Measurements from ENCODE around the gene MAVS. TPM values are rescaled to one million over a fixed set of nuclear protein-coding genes. Genes with fewer than 3 reads are reported as not detected.
A peak's percentile ranks its signal among the peaks of the same experiment; 100 is the strongest.

MAVS gene
- total and polyA plus RNA-seq, 2 donors (not counting 1 experiment from before 2014, with no cell fraction given): 14.4 to 15.9 TPM

DNA sequence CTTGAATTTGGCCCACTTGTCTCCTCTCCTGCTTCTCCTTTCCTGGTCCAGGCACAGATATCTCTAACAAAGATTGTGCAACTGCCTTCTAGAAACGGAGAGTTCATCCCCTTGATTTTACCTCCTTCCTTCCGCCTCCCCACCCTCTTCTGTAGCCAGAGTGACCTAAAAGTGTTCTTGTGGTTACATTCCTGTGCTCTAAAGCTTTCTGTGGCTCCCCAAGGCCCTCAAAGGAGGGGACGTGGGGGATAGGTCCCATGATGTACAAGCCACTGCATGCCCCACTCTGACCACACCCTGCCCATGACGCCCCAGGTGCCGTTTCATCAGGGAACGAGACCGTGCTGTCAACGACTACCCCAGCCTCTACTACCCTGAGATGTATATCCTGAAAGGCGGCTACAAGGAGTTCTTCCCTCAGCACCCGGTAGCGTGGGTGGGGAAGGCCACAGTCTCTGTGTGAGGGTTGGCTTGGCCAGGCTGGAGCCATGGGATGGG is 42.3 kb upstream of the MAVS start:
- no peaks in the 10 kb centered on the region for H4K20me1 ChIP-seq (ENCODE audit: control insufficient read depth, extremely low read depth, insufficient read depth, low read length)
- H3K27ac ChIP-seq (ENCODE audit: insufficient read depth, low read length): peak overlapping the region; percentile 98
- TF ChIP-seq EZH2 (IDR thresholded peaks at IDR 0.05; ENCODE audit: low read length, missing control alignments): no peak
- TF ChIP-seq, protein P1, sequence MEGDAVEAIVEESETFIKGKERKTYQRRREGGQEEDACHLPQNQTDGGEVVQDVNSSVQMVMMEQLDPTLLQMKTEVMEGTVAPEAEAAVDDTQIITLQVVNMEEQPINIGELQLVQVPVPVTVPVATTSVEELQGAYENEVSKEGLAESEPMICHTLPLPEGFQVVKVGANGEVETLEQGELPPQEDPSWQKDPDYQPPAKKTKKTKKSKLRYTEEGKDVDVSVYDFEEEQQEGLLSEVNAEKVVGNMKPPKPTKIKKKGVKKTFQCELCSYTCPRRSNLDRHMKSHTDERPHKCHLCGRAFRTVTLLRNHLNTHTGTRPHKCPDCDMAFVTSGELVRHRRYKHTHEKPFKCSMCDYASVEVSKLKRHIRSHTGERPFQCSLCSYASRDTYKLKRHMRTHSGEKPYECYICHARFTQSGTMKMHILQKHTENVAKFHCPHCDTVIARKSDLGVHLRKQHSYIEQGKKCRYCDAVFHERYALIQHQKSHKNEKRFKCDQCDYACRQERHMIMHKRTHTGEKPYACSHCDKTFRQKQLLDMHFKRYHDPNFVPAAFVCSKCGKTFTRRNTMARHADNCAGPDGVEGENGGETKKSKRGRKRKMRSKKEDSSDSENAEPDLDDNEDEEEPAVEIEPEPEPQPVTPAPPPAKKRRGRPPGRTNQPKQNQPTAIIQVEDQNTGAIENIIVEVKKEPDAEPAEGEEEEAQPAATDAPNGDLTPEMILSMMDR (conservative IDR thresholded peaks at IDR 0.05 in 1 of 2, IDR thresholded peaks at IDR 0.05 in 1 of 2; ENCODE audit: low read depth in 1 of 2, low read length in 2 of 2): no peak
- H3K79me2 ChIP-seq (ENCODE audit: control insufficient read depth, insufficient read depth, low read length): peaks cover 31% of the 10 kb centered on the region
- H3K9ac ChIP-seq (ENCODE audit: insufficient read depth, low read length): no peak overlapping the region
- no peak overlapping the region for H2AFZ ChIP-seq (ENCODE audit: low read length)
- H3K4me2 ChIP-seq (ENCODE audit: extremely low read depth, insufficient read depth, low read length): no peak overlapping the region
- peaks cover 47% of the 10 kb centered on the region for H3K4me1 ChIP-seq (ENCODE audit: control insufficient read depth, extremely low read depth, insufficient read depth, low read length)
- peak in 1 of 2 donors; percentile 37 for DNase-seq (ENCODE audit: low read depth in 2 of 2)
- peaks cover 58% of the 10 kb centered on the region for H3K36me3 ChIP-seq (ENCODE audit: control insufficient read depth, insufficient read depth, low read length)
- H3K9me3 ChIP-seq (ENCODE audit: control insufficient read depth, insufficient read depth, low read depth, low read length): no peaks in the 10 kb centered on the region
- H3K27me3 ChIP-seq (ENCODE audit: control insufficient read depth, insufficient read depth, low read length): no peaks in the 10 kb centered on the region
- H3K4me3 ChIP-seq (replicated peaks in 1 of 4; ENCODE audit: control extremely low read depth in 1 of 4, insufficient read depth in 1 of 4, low read depth in 3 of 4, low read length in 4 of 4): no peak overlapping the region

DNA sequence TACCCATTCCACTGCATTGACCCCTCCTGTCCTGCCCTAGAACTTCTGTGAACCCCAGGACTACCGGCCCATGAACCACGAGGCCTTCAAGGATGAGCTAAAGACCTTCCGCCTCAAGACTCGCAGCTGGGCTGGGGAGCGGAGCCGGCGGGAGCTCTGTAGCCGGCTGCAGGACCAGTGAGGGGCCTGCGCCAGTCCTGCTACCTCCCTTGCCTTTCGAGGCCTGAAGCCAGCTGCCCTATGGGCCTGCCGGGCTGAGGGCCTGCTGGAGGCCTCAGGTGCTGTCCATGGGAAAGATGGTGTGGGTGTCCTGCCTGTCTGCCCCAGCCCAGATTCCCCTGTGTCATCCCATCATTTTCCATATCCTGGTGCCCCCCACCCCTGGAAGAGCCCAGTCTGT is 41.9 kb upstream of the MAVS start:
- H3K9ac ChIP-seq (ENCODE audit: insufficient read depth, low read length): no peak overlapping the region
- H3K36me3 ChIP-seq (ENCODE audit: control insufficient read depth, insufficient read depth, low read length): peaks cover 56% of the 10 kb centered on the region

DNA sequence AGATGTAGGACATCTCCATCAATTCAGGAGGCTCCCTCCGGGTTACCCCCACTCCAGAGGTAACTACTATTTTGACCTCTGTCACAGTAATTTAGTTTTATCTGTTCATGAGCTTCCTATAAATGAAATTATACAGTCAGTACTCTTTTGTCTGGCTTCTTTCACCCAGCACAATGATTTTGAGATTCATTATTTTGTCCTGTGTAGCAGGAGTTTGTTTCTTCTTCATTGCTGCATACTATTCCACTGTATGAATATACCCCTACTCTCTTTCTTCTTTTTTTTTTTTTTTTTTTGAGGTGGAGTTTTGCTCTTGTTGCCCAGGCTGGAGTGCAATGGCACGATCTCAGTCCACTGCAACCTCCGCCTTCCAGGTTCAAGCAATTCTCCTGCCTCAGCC is 38.1 kb upstream of the MAVS start:
- Histone ChIP-seq H2AFZ (ENCODE audit: low read length) (no peak overlapping the region), H3K4me1 (ENCODE audit: control insufficient read depth, extremely low read depth, insufficient read depth, low read length) (peaks cover 52% of the 10 kb centered on the region)

More for the DNA sequence above, 41.9 kb upstream of the MAVS start:
- H3K4me1 ChIP-seq (ENCODE audit: control insufficient read depth, extremely low read depth, insufficient read depth, low read length): peaks cover 42% of the 10 kb centered on the region
- no peak overlapping the region for H2AFZ ChIP-seq (ENCODE audit: low read length)
- H3K27ac ChIP-seq (ENCODE audit: insufficient read depth, low read length): peak overlapping the region; percentile 98
- no peaks in the 10 kb centered on the region for H3K27me3 ChIP-seq (ENCODE audit: control insufficient read depth, insufficient read depth, low read length)
- TF ChIP-seq, protein P1 (conservative IDR thresholded peaks at IDR 0.05 in 1 of 2, IDR thresholded peaks at IDR 0.05 in 1 of 2; ENCODE audit: low read depth in 1 of 2, low read length in 2 of 2): no peak
- no peak for TF ChIP-seq EZH2 (IDR thresholded peaks at IDR 0.05; ENCODE audit: low read length, missing control alignments)
- H3K9me3 ChIP-seq (ENCODE audit: control insufficient read depth, insufficient read depth, low read depth, low read length): no peaks in the 10 kb centered on the region
- H3K79me2 ChIP-seq (ENCODE audit: control insufficient read depth, insufficient read depth, low read length): peaks cover 27% of the 10 kb centered on the region
- H3K4me3 ChIP-seq (replicated peaks in 1 of 4; ENCODE audit: control extremely low read depth in 1 of 4, insufficient read depth in 1 of 4, low read depth in 3 of 4, low read length in 4 of 4): no peak overlapping the region
- no peak overlapping the region for H3K4me2 ChIP-seq (ENCODE audit: extremely low read depth, insufficient read depth, low read length)
- no peak for DNase-seq (ENCODE audit: low read depth in 2 of 2)
- H4K20me1 ChIP-seq (ENCODE audit: control insufficient read depth, extremely low read depth, insufficient read depth, low read length): no peaks in the 10 kb centered on the region

More for the DNA sequence above, 38.1 kb upstream of the MAVS start:
- Histone ChIP-seq H3K9ac (ENCODE audit: insufficient read depth, low read length) (peak overlapping the region; percentile 58), H3K79me2 (ENCODE audit: control insufficient read depth, insufficient read depth, low read length) (peaks cover 6% of the 10 kb centered on the region), H3K4me2 (ENCODE audit: extremely low read depth, insufficient read depth, low read length) (peak overlapping the region; percentile 72), H3K4me3 (replicated peaks in 1 of 4; ENCODE audit: control extremely low read depth in 1 of 4, insufficient read depth in 1 of 4, low read depth in 3 of 4, low read length in 4 of 4) (peak overlapping the region in 3 of 4 experiments; percentile 12 to 30 (median 15)), H3K9me3 (ENCODE audit: control insufficient read depth, insufficient read depth, low read depth, low read length) (no peaks in the 10 kb centered on the region), H3K36me3 (ENCODE audit: control insufficient read depth, insufficient read depth, low read length) (peaks cover 23% of the 10 kb centered on the region), H3K27ac (ENCODE audit: insufficient read depth, low read length) (peak overlapping the region; percentile 98), H4K20me1 (ENCODE audit: control insufficient read depth, extremely low read depth, insufficient read depth, low read length) (no peaks in the 10 kb centered on the region), H3K27me3 (ENCODE audit: control insufficient read depth, insufficient read depth, low read length) (no peaks in the 10 kb centered on the region)
- TF ChIP-seq EZH2 (IDR thresholded peaks at IDR 0.05; ENCODE audit: low read length, missing control alignments): no peak
- TF ChIP-seq, protein P1 (conservative IDR thresholded peaks at IDR 0.05 in 1 of 2, IDR thresholded peaks at IDR 0.05 in 1 of 2; ENCODE audit: low read depth in 1 of 2, low read length in 2 of 2): no peak
- DNase-seq (ENCODE audit: low read depth in 2 of 2): no peak

All from fibroblast of lung (primary cell).